Glutamatergic neuron (in vitro differentiated cells): ENCODE data around the gene NDUFS5. TPM values are rescaled to one million over a fixed set of nuclear protein-coding genes. Genes with fewer than 3 reads are reported as not detected.
"Not testable (repeated sequence)": the region's sequence is repeated elsewhere in the genome, so short reads cannot be mapped to it uniquely, and the experiment has no call there.

Experiments used
- DNase-seq: peaks from one replicate; pipeline ENCODE4 v3.0.0; 2022
- H3K27ac Mint-ChIP-seq: one replicate; pipeline ENCODE4 v1.8.0; 2020; ENCODE audit warnings: mild to moderate bottlenecking, mixed read lengths, inconsistent platforms; ENCODE audit not compliant: unreplicated experiment
- H3K27me3 Mint-ChIP-seq: one replicate; pipeline ENCODE4 v1.8.0; 2020; ENCODE audit warnings: mild to moderate bottlenecking, moderate library complexity, mixed read lengths, inconsistent platforms; ENCODE audit not compliant: unreplicated experiment
- H3K36me3 Mint-ChIP-seq: one replicate; pipeline ENCODE4 v1.8.0; 2020; ENCODE audit warnings: mild to moderate bottlenecking, mixed read lengths, inconsistent platforms; ENCODE audit not compliant: unreplicated experiment
- H3K4me1 Mint-ChIP-seq: one replicate; pipeline ENCODE4 v1.8.0; 2020; ENCODE audit warnings: mild to moderate bottlenecking, low read depth, mixed read lengths, inconsistent platforms; ENCODE audit not compliant: unreplicated experiment
- H3K4me3 Mint-ChIP-seq: one replicate; pipeline ENCODE4 v1.8.0; 2020; ENCODE audit warnings: mild to moderate bottlenecking, mixed read lengths, inconsistent platforms; ENCODE audit not compliant: unreplicated experiment
- H3K9me3 Mint-ChIP-seq: one replicate; pipeline ENCODE4 v1.8.0; 2020; ENCODE audit warnings: mild to moderate bottlenecking, moderate library complexity, mixed read lengths, inconsistent platforms; ENCODE audit not compliant: unreplicated experiment
- CTCF ChIP-seq: fragments of 200-600 bp; sonication (generic); IDR thresholded peaks from one replicate; pipeline ENCODE4 v1.5.0; 2021; ENCODE audit not compliant: partially characterized antibody, unreplicated experiment
- long read RNA-seq: library from polyadenylated mRNA; unstranded; transcript quantifications from one replicate; pipeline ENCODE4 v2.0.0, GENCODE V29; 2020; ENCODE audit not compliant: unreplicated experiment
- total RNA-seq: library from RNA; stranded (reverse); fragmentation: NEBNext Ultra II Directional; extraction: Animal tissue kit (Norgen Biotek cat#: 25700); gene quantifications from one replicate; pipeline ENCODE4 v1.2.1, GENCODE V29; 2021; ENCODE audit not compliant: unreplicated experiment

The NDUFS5 gene
- 320 TPM for total RNA-seq
- long read RNA-seq, transcript NDUFS5-202 (3 exons, 548 nt), result minor isoform, 155 of 349 reads
- long read RNA-seq, transcript NDUFS5-201 (3 exons, 544 nt), result major isoform, 185 of 349 reads
- long read RNA-seq, partial matches to known transcripts, result 6 of 349 reads
- long read RNA-seq, other reads (novel, unspliced or antisense), result 3 of 349 reads

- TF ChIP-seq CTCF, result no peak
- DNase-seq, result peak; percentile 90
- Mint-ChIP-seq H3K27ac (peak within 1 kb of the TSS; percentile 97), H3K4me1 (peaks cover 3% of the 10 kb centered on the region), H3K36me3 (no peaks in the 10 kb centered on the region), H3K4me3 (peak within 1 kb of the TSS; percentile 99), H3K27me3 (peaks cover 9% of the 10 kb centered on the region), H3K9me3 (peaks cover 10% of the 10 kb centered on the region)
These were observed at the start of gene NDUFS5 for GRCh38 chr1:39026051-39026865. NDUFS5 (plus strand) TSS chr1:39026350; CDS start chr1:39028725, 2,375 bp downstream.

GRCh38 chr1:38977399-38978244 lies 48.5 kb upstream of the NDUFS5 start:
- DNase-seq, H3K4me1 Mint-ChIP-seq, H3K27ac Mint-ChIP-seq, H3K9me3 Mint-ChIP-seq, H3K27me3 Mint-ChIP-seq, H3K36me3 Mint-ChIP-seq, H3K4me3 Mint-ChIP-seq: not testable (repeated sequence)

- not testable (repeated sequence) for H3K9me3 Mint-ChIP-seq, H3K27ac Mint-ChIP-seq, H3K36me3 Mint-ChIP-seq, H3K4me1 Mint-ChIP-seq, H3K27me3 Mint-ChIP-seq, H3K4me3 Mint-ChIP-seq, DNase-seq
These were observed 48.0 kb upstream of the NDUFS5 start for GRCh38 chr1:38978245-38978542.

- not testable (repeated sequence) for H3K36me3 Mint-ChIP-seq, H3K9me3 Mint-ChIP-seq, H3K27me3 Mint-ChIP-seq, H3K4me3 Mint-ChIP-seq, DNase-seq, H3K4me1 Mint-ChIP-seq, H3K27ac Mint-ChIP-seq
These were observed 46.8 kb upstream of the NDUFS5 start for GRCh38 chr1:38979380-38979779.

GRCh38 chr1:38989979-38990378 lies 36.2 kb upstream of the NDUFS5 start:
- Mint-ChIP-seq H3K4me1 (peaks cover 13% of the 10 kb centered on the region), H3K27me3 (no peaks in the 10 kb centered on the region), H3K36me3 (no peaks in the 10 kb centered on the region), H3K9me3 (no peaks in the 10 kb centered on the region), H3K4me3 (peak overlapping the region; percentile 78), H3K27ac (no peak overlapping the region)
- no peak for DNase-seq
- no peak for TF ChIP-seq CTCF

GRCh38 chr1:38990386-38990737 lies 35.8 kb upstream of the NDUFS5 start:
- no peak for TF ChIP-seq CTCF
- Mint-ChIP-seq H3K36me3 (no peaks in the 10 kb centered on the region), H3K9me3 (no peaks in the 10 kb centered on the region), H3K4me1 (peaks cover 13% of the 10 kb centered on the region), H3K27ac (peak overlapping the region; percentile 66), H3K27me3 (no peaks in the 10 kb centered on the region), H3K4me3 (peak overlapping the region; percentile 78)
- DNase-seq, result no peak
